Liver (tissue), 3 donors: ENCODE data around the gene C18orf32.

ENCODE experiments used
- CTCF ChIP-seq: fragments of 150-350 bp; IDR thresholded peaks from 2 replicates; pipeline ENCODE4 v1.5.1; 2017; ENCODE audit warnings: improper control_type of control experiment, low read depth, low read length; ENCODE audit not compliant: missing input control
- EGR1 ChIP-seq, 2 donors: IDR thresholded peaks; 2 replicates each; pipeline ENCODE4 v1.6.1; 2016 to 2018; ENCODE audit warnings: antibody characterized with exemption in 2 of 2, low read depth in 2 of 2
- FOXA1 ChIP-seq: IDR thresholded peaks from 2 replicates; pipeline ENCODE4 v1.6.1; 2016; ENCODE audit warnings: antibody characterized with exemption
- GABPA ChIP-seq, 2 donors: IDR thresholded peaks in 1 of 2; conservative IDR thresholded peaks in 1 of 2; 2 replicates each; pipeline ENCODE4 v1.6.1; 2016; ENCODE audit warnings: antibody characterized with exemption in 2 of 2, mild to moderate bottlenecking in 1 of 2, moderate library complexity in 1 of 2
- NR2F2 ChIP-seq: IDR thresholded peaks from 2 replicates; pipeline ENCODE4 v1.6.1; 2016; ENCODE audit warnings: antibody characterized with exemption
- REST ChIP-seq: IDR thresholded peaks from 2 replicates; pipeline ENCODE4 v1.6.1; 2016; ENCODE audit warnings: antibody characterized with exemption, mild to moderate bottlenecking
- TAF1 ChIP-seq: conservative IDR thresholded peaks from 2 replicates; pipeline ENCODE4 v1.6.1; 2016; ENCODE audit warnings: antibody characterized with exemption, mild to moderate bottlenecking
- TF ChIP-seq, protein P1 (sequence below): IDR thresholded peaks from 2 replicates; pipeline ENCODE4 v1.6.1; 2016; ENCODE audit warnings: antibody characterized with exemption
- TF ChIP-seq, protein P2 (sequence below): IDR thresholded peaks from 2 replicates; pipeline ENCODE4 v1.6.1; 2016; ENCODE audit warnings: antibody characterized with exemption
- donor health status: healthy.
- donor health status: healthy.

GRCh38 chr18:49467019-49467563, 19.9 kb downstream of the C18orf32 start:
- TF ChIP-seq GABPA (IDR thresholded peaks at IDR 0.05 in 1 of 2, conservative IDR thresholded peaks at IDR 0.05 in 1 of 2) (no peak), NR2F2 (no peak), CTCF (no peak), EGR1 (IDR thresholded peaks at IDR 0.05; ENCODE audit: low read depth in 2 of 2) (no peak), FOXA1 (no peak), REST (no peak), TAF1 (no peak)
- TF ChIP-seq, protein P1, sequence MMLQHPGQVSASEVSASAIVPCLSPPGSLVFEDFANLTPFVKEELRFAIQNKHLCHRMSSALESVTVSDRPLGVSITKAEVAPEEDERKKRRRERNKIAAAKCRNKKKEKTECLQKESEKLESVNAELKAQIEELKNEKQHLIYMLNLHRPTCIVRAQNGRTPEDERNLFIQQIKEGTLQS, result no peak
- TF ChIP-seq, protein P2, sequence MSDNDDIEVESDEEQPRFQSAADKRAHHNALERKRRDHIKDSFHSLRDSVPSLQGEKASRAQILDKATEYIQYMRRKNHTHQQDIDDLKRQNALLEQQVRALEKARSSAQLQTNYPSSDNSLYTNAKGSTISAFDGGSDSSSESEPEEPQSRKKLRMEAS, result no peak
